HuH-7.5 (cell line): ENCODE data around the gene DPYSL3.

ENCODE experiments used
- DNase-seq: peaks from one replicate; pipeline ENCODE4 v3.0.0; 2011; ENCODE audit warnings: low spot score

The DPYSL3 gene

DNA sequence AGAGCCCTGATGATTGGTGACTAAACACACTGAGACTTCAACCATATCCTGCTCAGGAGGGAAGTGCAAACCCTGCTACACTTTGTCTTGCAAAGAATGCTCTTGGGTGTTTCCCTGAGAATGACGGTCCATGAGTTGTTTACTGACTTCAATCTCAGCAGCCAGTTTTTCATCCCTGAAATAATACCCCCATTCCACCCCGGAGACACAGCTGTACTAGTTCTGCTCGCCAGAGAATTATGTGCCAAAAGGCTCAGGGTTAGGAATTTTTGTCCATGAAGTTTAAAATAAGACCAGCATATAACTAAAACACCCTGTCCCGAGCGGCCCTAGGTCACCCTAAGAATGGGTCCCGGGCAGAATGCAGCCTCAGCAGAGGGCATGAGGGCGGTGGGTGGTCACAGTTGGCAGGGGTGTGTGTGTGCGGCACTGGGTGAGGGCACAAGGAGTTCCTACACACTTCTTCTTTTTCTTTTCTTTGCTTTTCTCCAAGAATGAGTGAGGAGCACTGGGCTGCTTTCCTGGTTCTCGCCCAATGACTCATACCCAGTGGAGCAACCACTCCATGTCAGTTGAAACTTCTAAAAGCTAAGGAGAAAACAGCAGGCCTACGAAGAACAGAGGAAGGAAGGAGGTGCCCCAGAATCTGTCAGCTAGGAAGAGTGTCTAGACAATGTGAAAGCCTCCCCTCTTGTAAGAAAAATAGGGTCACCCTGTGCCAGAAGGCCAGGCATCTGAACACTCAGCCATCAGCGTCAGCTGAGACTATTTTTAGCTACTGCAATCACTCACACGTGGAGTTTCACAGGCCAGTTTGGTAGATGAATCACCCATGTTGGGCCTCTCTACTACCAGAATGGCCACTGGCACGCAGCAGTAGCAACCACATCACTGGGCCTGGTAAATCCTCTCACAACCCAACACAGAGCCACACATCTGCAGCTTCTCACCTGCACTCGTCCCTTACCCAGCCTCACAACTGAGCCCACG, 105.9 kb downstream of the DPYSL3 start:
- no peak for DNase-seq

DNA sequence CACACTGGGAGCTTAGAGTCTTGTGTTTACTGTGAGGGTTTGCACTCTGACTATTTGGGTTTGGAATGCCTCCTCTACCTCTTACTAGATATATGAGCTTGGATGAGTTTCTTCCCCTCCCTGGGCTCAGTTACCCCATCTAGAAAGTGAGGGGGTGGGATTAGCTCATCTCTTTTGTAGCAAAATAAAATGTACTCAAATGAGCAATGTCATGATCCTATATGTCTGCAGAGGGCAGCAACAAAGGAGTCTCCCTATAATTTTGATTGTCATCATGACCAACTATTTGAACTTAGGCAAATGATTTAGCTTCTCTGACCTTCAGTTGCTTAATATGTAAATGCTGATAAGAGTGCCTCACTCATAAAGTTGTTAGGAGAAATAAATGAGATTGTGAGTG, 109.0 kb downstream of the DPYSL3 start:
- no peak for DNase-seq

DNA sequence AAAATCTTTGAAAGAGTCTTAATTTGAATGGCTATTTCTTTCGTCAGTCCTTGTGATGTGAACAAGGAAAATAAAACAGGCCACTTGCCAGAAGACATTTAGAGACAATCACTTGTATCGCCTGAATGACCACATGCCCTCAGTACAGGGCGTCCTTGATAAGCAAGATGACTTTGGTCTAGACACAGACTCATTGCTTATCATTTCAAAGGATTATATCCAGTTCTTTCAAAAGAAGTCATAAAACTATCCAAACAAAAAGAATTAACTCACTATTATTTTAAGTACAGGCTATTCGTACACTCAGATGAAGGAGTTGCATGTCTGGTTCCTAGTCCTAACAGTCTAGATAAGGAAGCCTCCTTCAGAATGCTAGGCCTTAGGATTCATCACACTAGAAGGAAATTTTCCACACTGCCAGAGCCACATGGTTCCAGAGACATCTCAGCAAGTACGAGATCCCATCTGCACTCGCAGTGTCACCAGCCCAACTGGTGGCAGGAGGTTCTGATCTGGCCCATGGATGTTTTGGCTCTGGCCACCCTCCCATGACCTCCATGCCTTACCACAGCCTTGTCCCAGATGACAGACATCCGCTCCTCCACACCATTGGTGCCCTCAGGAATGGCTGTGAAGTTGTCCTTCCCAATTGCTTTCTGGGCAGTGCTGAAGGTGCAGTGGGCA, 109.6 kb downstream of the DPYSL3 start:
- DNase-seq: no peak

DNA sequence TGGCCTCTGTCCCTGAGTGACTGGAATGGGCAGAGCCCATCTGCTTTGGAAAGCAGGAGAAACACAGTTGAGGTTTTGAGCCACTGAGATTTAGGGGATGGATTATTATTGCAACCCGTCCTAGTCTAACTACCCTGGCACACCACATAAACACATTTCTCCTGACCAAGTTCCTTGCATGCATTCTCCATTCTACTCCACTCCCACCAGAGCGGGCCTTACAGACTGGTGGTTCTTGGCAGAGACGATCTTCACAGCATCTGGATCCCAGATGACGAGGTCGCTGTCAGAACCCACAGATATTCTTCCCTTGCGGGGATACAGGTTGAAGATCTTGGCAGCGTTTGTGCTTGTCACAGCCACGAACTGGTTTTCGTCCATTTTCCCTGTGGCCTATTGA, 111.0 kb downstream of the DPYSL3 start:
- no peak for DNase-seq

DNA sequence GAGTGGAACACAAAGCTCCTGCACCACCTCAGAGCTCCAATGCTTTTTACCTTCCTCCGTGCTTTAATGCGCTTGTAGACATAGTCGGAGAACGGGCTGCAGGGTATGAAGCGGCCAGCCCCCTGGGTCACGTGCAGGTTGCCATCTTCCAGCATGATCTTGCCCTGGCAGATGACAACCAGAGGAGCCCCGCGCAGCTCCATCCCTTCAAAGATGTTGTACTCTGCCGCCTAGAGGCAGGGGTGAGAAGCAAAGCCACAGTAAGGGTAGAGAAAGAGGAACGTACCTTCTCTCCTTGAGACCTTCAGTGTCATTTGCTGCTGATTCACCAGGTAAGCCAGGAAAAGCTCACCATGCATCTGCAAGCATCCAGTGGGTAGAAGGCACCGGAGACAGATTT, 112.3 kb downstream of the DPYSL3 start:
- peak; percentile 13 for DNase-seq

DNA sequence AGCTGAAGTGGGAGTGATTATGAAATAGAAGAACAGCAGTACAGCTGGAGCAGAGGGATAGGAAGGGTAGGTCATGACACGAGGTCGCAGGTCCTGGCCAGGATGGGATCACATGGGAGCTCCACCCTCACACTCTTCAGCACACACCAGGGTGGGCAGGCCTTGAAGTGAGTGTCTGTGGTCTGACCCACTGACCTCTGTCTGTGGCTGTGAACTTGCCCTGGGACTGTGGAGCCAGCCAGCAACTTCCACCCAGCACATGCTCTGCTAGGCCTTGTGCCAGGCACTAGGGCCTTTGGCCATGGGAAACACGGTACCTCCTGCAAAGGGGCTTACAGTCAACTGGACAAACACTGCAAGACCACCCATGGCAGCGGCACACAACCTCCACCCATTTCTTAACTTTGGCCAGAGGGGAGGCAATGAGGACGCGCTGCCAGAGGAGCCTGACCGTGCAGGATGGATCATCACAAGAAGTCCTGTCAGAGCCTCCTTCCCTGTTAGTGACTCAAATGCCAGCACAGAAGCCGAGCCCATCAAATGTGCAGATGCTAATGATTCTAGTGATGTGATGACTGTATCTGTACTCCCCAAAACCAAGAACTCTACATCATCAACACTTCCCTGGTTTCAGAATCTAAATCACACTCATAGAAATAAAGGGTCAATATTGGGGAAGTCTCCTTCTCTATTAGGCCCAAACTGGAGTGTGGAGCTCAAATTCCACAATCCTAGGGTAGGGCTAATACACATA, 113.6 kb downstream of the DPYSL3 start:
- no peak for DNase-seq

DNA sequence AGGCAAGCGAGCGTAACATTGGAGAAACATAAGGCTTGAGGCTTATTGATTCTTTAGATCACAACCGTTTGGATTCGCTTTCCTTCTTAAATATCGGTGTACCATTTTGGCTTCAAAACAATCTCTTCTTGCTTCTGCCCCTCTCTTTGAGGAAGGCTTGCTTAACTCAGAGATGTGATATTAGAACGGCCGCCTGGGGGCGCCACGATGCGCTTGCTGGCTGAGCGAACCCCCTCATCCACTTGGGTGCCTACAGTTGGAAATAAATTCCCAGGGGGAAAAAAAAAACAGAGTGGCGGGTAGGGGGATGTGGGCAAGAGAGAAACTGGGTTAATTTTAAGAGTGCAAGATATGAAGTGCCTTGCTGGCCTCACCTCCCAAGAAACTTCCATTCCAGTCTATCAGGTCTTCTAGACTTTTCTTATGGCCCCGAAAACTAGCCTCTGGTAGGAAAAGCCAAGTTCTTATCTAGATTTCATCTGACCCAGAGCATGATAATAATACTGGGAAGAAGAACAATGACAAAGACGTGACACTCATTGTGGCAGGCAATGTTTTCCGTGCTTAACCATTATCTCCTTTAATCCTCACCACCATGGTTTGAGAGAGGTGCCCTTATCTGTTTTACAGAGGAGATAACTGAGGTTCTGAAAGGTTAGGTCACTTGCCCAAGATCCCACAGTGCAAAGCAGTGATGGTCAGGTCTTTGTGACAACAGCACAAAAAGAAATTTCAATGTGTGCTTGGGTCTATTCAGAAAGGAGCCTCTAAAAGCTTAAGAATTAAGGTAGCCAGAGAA, 115.8 kb downstream of the DPYSL3 start:
- no peak for DNase-seq

DNA sequence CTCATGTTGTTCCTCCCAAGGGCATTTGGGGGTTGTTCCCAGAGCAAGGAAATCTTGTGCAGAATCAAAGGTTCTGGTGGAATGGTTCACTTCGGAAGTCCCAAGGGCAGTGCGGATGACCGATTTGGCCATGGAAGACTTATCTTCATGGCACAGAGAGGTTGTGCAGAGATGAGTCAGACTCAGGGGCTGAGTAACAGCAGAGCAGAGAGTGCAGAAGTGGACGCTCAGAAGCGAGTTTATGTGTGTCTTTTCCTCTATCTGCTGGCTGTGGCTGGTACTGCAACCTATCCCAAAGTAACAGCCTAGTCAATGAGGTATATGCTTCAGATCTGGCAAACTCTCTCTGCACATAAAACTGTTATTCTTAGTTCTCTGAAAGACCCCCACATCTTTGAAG, 118.1 kb downstream of the DPYSL3 start:
- peak; percentile 20 for DNase-seq

DNA sequence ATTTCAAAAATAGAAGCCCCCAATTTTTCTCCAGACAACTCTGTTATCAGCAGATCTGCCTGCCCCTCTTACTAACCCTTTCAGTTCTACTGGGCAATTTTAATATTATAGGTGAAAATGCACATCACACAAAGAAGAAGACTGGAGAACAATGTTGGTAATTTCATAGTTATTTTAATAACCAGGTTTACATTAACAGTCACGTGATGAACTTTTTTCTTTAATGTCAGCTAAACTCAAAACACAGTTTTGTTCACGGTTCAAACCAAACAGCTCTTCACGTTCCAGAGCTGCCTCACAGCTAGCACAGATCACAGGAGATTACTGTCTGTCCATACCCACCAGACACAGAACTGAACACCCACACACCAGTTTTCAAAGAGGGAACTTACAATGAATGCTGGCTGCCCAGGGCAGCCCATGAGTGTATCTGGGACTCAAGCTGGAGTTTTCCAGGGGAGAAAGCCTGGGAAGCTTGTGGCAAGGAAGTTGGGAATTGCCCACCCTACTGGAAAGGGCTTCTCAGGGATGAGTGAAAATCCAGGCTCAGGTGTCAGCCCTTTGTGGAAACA, 119.1 kb downstream of the DPYSL3 start:
- DNase-seq: no peak

DNA sequence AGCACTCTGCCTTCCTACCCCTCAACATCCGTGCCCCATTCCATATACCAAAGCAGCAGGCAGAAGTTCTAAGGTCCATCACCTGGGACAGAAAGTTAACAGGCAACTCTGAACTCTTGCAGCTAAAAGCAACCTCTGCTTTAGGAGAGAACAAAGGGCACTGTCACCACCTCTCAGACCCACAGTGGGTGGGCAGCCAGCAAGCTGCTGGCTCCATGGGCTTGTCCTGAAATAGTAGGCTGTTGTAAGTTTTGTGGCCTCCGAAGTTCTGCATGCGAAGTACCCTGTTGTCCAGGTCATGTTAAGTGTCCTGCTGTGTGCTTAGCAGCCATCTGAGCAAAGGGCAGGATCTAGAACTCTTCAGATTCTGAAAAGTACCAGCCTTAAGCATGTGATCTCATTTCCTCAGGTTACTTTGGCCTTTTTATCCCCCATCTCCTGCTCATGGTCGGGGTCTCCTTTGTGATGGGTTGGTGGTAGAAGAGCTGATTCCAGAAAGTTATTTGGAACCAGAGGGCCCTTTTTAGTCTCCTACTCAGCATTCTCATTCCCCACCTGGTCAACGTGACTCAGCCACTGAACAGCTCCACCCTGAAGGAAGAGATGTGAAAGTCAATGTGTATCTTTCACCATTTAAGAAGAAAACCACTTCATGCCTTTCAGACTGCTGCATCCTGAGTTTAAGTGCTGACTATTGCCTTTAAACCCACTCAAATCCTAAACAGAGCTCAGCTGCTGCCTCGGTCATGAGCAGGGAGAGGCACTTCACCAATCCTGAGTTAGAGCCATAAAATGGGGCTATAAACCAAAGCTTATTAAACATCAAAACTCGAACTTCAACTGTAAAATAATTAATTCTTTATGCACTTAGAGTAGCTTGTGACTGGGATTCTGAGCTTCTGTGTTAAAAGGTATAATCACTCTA, 121.4 kb downstream of the DPYSL3 start:
- no peak for DNase-seq

DNA sequence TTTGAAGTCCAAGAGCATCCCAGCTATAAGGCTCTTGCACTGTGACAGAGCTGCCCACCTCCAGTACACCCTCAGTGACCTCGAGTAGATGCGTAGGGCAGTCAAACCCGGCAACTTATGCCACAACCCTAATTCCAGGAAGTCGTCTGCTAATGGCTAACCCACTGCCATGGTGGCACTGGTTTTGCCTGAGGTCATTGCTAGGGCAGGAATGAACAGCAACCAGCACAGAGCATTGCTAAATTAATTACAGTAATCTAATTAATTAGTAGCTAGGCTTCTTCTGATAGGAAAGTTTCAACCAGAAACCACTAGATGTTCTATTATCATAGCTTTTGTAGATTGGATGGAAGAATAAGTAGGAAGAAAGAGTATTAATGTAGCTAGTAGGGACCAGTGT, 122.8 kb downstream of the DPYSL3 start:
- no peak for DNase-seq

DNA sequence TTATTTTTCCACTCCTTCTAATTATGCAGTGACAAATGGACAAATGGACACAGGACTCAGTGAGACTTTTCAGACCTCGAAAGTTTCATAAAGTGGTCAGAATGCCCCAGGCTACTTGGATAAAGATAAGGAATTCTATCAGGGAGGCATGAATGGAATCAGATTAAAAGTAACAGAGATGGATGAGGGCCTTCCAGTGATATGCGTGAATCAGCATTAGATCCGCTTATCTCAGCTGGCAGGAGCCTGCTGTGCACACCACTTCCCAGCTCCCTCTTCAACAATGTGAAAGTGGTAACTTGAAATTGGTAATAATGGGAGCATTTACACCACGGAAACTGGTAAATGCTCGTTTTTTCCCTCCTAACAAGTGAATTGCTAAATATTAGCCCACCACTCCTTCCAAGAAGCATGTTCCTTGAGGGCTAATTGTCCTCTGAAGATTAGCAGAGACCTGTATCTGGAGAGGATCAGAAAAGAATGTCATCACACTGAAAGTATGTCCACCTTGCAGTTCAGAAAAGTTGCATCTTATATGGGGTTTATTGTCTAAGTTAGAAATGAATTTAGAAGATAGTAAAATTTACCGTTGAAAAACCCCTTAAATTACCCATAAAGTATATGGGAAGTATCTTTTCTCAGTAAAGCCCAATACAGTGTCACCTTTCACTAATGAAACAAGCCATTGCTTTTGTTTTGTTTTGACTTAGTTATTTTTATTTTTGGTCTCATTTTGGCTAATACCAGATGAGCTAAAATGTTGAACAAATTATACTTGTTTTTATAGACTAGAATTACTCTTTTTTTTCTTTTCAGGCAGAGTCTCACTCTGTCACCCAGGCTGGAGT, 125.3 kb downstream of the DPYSL3 start:
- no peak for DNase-seq

DNA sequence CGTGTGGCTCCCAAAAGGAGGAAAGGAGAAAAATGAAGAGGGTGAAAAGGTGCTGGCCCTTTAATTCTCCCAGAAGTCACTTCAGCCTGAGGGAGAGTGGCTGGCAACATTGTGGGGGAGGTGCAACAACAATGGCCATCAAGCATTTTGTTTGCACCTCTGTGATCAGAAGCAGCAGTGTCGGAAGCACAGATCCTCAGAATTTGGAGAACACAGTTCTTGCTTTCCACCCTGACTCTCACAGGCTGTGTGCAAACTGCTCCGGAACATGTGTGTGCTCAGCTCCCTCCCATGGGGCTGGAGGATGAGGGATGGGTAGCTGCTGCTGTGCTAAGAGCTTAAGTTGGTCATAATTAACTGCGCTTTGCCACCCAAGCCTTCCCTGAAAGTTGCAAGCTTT, 127.1 kb downstream of the DPYSL3 start:
- DNase-seq: no peak

DNA sequence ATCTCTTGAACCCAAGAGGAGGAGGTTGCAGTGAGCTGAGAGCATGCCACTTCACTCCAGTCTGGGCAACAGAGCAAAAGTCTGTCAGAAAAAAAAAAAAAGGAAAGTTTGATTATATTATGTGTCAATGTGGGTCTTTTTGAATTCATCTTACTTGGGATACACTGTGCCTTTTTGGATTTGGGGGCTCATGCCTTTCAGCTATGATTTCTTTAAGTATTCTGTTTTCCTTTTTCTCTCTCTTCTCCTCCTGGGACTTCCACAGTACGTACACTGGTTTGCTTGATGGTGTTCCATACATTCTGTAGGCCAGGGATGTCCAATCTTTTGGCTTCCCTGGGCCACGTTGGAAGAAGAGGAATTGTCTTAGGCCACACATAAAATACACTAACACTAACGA, 128.3 kb downstream of the DPYSL3 start:
- DNase-seq: no peak

DNA sequence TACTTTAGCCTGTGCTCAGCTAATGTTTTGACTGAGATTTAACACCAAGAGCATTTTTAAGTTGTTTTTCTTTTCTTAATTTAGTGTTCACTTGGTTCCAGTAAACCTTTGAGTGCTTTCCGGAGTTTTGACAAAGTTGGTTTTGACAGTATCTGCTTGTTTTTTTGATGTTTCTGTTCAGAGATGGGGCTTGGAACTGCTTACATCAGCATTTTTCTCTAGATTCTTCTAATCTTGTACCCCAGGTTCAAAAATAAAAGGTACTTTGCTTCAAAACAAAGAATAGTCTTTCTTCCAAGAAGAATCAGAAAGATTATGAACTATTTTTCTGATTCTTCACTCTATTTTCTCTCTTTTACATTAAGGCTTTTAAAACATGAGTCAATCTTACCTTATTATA, 132.2 kb downstream of the DPYSL3 start:
- no peak for DNase-seq

DNA sequence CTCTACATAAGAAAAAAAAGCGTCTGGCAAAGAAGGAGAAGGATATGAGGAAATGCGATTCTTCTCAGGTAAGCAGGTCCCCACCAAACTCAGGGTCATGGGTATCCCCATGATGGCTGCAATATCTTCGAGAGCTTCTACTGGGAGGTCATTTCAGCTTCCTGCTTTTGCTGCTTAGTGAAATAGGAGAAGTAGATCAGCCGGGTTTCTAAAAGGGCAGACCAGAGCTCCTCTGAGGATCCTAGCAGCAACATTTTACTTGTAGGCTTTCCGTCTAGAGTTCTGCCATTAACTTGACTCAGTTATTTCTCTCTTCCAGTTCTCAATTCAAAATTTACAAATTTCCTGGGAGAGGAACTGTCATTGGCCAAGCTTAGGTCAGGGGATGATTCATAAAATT, 134.7 kb downstream of the DPYSL3 start:
- DNase-seq: no peak

DNA sequence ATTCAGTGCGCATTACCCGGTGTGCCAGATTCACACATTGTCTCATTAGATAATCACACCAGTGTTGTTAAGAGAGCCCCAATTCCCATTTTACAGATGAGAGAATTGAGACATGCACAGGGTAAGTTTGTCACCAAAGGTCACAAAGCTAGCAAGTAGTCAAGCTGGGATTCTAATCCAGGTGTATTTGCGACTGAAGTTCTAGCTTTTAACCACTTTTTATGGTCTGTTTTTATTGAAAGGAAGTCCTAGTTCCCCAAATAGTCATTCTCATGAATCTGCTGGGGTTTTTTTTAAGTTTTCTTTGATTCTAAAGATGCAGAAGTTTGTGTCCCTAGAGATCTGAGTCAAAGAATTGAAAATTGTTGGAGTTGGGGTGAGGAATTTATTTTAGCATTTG, 136.5 kb downstream of the DPYSL3 start:
- no peak for DNase-seq

DNA sequence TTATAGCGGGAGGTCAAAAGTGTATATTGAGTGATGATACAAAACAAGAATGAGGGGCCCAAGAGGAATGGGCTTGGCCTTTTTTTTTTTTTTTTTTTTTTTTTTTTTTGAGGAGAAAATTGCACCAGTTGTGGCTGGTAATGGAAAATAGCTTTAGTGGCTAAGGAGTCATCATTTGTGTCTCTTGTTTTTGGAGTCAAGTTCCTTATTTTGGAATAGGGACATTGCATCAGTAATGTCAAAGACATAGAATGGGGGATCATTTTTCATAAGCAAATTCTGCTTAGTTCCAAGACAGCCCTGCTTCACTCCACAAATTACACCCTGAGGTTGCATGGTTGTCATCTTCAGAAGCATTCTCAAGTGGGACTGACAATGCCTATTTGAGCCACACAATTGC, 137.7 kb downstream of the DPYSL3 start:
- no peak for DNase-seq

DNA sequence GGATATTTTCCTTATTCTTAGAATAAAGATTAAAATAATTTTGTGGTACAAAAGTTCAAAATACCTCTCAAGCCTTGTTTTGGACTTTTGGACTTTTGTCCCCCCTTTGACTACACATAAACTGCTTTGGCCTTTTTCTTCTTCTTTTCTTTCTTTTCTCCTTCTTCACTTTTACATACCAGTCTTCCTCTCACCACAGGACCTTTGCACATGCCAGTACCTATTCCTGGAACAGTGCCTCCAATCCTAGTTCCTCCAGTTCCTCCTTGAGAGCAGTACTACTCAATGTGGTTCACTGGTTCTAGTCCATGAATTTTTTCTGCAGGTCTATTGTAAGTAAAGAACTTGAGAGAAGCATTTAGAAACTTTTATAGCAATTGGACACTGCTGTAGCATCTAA, 138.6 kb downstream of the DPYSL3 start:
- DNase-seq: no peak
